Superior temporal gyrus (tissue), 1 donor: Measurements from ENCODE around the gene BICC1.

Experiments
- DNase-seq: peaks from one replicate; pipeline ENCODE4 v3.0.0-alpha.2; 2016; ENCODE audit errors: extremely low spot score

BICC1 gene

DNA sequence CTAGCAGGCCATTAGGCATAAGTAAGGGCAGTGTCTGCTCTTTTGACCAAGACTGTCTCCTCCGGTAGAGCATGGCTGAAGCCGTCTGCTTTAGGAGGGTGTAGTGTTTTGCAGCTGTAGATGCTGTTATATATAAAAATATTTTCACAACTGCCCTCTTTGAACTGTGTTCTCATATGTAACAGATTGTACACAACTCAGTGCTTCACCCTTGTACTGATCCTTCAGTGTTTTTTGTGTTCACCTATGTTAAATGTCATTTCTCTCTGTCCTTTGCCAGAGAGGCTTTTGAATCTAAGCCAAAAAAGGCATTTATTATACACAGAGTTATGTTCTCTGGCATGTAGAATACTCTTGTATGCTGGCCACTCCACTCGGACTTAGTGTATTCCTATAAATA, 135.5 kb downstream of the BICC1 start:
- DNase-seq: no peak

DNA sequence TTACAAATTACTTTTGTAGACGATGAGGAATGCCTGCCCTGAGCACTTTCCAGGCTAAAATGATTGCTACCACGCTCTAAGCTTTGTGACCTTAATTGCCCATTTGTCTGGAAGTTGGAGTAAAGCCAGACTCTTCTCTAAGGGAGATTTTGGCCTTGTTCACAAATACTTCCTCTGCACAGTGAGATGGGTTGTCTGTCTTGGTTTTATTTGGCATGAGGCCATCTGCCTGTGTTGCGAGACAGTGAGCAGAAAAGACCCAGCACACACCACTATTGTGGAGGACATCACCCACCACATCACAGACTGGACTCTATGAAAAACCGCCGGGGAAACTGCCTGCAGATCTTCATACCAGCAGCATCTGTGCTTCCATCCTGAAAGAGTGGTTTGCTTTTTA, 138.4 kb downstream of the BICC1 start:
- DNase-seq: no peak

DNA sequence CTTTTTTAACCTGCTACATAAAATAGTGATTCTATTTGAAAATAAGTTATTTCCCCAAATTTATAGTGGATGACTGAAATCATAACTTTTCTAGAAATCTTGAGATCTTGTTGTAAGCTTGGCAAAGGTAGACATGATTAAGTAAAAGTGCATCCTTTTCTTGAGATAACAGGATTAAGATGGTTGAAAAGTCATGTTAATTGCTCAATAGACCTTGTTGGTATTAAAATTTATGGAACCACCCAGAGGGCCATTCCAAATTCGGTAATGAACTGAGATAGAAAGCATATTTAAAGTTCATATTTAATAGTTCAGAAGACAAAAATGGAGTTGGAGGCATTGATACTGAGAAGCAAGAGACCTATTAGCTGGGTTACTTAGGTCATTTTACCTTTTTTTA, 139.1 kb downstream of the BICC1 start:
- no peak for DNase-seq

DNA sequence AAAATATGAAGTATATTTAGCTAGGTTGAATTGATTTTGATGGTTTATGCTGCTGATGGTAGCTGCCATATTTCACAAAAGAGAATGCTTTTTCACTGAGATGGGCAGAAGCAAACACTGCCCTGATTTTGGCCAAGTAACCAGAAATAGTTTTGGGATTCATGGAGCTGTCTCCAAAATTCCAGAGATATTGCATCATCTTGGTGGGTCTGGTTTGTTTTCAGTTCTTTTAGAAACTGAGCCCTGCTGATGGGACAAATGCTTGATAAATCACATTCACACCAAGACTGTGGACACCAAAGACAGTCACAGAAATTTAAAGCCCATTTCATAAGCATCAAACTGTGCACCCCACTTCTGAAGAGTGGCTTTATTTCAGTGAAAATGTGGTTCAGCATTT, 140.5 kb downstream of the BICC1 start:
- DNase-seq: no peak

DNA sequence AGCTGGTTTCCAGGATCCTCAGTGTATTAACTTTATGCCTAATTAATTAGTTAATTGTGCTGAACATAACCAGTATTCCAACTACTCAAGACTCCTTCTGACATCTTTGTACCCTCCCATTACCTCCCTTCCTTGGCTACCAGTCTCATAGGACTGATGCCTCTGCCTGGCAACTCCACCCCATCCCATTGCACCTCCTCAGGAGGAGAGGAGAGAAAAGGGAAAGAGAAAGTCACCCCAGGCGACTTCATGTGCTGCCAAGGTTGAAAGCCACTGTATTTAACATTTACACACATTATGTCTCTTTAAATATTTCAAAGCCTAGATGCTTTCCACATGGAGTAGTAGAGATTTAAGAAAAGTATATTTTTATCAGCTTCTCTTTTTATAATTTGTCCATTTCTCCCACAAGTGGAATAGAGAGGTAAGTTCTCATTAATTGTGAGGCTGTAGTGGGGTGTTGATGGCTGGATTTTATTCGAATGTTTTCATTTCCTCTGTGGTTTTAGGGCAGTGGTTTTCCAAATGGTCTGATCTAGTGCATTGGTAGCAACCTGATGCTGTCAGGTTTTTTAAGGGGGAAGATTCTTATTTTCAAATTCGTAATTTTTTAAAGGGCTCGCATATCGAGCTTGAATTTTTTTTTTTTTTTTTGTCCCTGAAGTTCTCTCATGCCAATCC, 148.0 kb downstream of the BICC1 start:
- DNase-seq: no peak

DNA sequence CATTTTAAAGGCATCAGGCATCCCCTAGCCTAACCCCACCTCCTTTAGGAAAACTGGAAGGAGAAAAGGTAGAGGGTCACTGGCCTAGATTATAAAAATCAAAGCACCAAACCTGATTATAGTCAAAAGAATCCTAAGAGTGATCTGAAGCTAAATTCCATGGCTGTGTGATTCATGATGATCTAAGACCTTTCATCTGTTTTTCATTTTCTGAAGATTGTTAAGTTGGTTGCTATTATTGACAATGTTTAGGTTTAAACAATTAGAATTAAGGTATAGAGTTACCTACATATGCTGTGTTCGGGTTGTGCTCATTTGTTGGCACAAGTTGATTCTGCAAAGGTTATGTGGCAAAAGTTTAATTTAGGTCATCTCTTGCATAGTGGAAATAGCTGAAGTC, 148.7 kb downstream of the BICC1 start:
- no peak for DNase-seq

DNA sequence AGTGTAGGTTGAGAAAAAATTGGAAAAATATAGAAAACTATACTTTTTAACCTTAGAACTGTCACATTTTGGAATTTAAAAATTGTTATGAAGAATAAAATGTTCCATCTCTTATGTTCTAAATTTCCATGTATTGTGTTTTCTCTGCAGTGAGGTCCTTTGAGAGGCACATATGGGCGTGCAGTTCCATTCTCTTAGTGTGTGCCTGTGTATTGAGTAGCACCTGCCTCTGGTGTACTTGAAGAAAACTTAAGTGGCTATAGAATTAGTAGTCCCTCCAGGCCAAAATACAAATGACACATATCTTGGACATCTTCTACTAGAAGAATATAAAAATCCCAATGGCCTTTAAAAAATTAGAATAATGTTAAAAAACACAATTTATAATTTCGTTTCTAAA, 149.2 kb downstream of the BICC1 start:
- DNase-seq: no peak

DNA sequence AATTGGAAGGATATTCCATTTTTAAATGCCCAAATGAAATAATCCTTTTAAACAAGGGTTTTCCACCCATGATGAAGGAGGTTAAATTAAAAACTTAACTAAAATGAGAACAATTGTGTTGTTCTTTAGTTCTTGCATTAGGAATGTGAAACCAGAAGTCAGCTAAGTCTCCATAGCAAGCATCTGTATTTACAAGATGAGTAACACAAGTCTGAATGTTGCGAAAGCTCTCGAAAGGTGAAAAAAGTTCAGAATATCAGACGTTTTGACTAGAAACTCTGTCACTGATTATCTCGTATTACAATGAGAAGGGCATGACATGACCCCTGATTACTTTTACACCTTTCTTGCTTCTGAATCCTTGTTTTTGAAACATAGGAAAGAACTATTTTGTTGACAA, 149.6 kb downstream of the BICC1 start:
- DNase-seq: no peak

DNA sequence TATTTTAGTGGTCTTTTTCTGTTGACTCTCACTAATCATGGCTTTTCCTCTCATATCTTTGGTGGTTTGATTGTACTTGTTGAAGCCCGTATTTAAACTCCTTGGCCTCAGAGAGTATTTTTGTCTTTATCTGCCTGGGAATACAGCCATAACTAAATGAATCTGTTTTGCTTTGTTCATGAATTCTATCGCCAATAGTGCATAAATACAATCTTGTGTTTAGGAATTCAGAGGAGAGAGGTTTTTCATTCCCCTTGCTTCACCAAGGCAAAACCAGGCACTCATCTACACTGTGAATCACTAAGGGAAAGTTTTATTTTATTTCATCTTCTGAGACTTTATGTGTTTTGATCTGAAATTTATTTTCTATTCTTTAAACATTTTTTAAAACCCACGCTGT, 152.7 kb downstream of the BICC1 start:
- no peak for DNase-seq

DNA sequence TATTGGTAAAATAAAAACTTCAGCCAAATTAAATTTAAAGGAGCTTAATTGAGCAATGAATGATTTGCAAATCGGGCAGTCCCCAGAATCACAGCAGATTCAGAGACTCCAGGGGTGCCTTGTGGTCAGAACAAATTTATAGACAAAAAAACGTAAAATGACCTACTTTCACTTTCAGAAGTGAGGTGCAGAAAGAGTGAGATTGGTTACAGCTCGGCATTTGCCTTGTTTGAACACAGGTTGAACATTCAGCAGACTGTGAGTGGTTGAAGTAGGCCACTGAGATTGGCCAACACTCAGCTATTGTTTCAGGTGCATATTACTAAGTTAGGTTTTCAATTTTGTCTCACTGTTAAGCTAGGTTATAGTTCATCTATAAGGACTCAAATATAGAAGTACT, 153.4 kb downstream of the BICC1 start:
- no peak for DNase-seq

DNA sequence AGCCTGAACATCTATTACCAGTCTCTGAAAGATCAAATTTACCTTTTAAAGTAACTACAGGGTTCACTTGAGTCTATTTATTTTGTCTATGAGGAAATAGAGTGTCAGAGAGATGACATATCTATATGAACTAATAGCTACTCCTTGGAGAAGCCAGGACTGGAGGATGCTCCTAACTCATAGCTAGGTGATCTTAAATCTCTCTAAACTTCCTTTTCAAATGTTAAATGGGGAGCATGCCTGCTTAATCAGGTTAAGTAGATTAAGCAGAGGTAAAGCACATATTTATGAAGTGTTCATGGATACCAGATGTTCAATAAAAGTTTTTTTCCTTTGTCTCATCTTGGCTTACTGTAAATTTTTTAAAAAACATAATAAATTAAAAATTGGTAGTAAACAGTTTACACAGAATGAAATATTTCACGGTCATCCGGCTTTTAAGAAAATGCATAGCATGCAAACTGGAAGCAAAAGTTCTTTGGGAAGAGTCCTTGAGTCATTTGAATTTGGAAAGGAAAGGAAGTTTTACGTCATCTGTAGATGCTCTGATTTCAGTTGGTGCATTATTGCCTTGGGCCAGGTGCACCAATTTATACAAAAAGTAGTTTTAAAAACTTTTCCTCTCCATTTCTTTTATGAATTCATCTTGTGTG, 155.1 kb downstream of the BICC1 start:
- no peak for DNase-seq

DNA sequence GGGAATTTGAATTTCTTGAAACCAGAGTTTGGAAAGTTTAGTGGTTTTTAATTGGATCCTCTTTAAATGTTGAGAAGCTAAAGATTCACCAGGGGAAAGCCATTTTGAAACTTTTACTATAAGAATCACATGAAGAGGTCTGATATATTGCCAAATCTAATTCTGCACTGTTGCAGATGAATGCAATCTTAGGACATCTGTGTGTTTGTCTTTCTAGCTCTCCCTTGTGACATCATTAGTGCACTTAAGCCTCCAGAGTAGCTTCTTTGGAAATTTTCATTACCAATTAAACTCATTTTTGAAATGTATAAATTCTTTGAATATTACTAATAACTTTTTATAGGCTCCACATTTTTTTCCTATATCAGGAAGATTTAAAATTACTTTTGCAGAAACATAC, 160.2 kb downstream of the BICC1 start:
- DNase-seq: no peak

DNA sequence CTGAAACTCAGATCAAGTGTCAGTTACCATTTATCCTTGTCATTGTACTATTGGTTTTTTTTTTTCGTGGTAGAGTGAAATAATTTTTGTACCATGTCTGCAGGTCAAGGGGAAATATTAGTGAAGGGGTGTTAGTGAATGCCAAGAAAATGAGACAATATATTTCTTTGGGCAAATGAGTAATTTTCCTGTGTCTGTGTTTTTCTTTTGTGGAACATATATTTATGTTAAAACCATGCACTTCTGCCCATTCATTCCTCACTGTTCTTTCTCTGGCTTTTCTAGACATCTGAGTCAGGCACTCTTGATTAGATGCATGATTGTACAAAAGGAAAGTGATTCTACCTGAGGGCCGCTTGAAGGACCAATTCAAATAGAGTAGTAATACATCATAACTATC, 161.6 kb downstream of the BICC1 start:
- DNase-seq: no peak

DNA sequence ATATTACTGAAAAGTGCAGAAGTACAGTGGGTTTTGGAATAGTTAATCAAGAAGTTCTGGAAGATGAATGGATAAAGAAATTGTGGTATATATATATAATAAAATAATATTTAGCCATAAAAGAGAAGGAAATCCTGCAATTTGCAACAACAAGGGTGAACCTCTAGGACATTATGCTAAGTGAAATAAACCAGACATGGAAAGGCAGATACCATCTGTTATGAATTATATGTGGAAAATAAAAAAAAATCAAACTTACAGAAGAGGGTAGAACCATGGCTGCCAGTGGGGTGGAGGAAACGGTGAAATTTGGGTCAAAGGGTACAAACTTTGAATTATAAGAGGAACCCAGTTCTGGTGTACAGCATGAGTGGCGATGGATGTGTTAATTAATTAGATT, 162.6 kb downstream of the BICC1 start:
- DNase-seq: no peak

DNA sequence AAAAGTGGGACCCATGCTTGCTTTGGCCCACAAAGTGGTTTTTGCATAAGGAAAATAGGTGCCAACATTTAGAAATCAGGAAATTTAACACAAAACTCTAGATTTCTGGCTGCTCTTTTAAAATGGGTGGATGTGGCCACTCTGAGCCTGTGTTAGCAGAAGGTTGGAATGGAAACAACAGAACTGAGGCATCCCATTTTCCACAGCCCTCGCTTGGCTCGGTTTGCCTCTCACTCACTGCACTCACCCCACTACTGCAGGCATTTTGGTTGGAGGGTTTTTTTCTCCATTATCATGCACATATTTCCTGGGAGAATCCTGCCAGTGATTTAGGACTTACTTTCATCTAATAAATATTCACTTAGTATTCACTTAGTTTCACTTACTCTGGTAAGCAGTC, 178.9 kb downstream of the BICC1 start:
- DNase-seq: no peak

DNA sequence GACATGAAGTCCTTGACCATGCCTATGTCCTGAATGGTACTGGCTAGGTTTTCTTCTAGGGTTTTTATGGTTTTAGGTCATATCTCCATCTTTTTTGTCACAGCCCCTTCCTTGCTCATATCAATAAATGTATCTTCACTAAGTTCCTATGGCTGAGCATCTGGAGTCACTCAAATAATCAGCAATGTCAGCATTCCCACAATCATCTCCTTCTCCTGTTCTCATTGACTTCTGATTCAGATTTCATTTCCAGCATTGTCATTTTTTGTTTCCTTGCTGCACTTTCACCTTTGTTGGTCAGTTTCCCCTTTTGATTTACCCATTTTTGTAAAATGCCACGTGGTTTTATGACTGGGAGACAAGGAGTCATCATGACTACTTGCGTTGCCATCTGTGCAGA, 181.2 kb downstream of the BICC1 start:
- no peak for DNase-seq

DNA sequence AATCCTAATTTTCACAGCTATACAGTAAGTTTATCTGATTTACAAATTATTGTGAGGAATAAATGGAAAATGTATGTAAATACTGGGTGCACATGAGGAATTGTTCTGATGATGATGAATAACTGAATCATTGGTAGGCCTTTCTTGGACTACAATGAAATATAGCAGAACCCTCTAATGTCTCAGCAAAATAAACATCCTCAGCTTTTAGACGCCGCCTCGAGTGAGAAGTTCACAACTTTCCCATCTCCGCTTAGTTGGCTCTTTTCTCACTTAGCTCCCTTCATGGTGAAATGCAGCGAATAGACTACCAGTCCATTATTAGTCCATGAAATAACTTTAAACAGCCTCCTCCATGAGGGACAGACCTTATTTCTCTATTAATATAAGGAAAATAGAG, 182.3 kb downstream of the BICC1 start:
- no peak for DNase-seq

DNA sequence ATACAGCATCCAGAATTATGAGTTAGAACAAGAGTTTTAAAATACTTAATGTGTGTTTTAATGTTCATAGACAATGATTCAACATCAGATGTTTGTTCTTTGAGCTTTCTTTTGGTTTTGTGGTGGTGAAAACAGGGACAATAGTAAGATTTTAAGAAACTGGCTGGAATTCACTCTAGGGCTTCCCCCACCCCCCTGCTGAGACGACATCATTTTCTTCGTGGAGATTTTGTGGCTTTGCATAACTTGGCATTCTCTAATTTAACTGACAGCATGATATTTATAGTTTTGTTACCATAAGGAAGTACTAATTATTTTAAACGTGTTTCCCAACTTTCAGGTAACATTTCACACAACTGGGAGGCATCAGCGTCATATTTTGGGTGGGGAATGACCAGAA, 184.1 kb downstream of the BICC1 start:
- DNase-seq: no peak

DNA sequence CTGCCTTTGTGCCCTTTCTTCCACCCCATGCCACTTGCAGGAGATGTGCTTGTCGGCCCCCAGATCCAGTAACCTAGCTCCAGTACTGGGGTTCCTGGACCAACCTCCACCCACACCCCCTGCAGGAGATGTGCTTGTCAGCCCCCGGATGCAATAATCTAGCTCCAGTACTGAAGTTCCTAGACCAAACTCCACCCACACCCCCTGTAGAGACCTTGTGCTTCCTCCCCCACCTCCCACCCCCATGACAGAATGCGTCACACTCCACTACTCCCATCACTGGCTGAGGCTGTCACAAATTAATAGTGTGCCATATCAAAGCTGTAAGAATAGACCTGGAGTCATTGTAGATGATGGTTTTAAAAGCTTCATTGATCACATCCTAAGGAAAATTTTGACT, 185.0 kb downstream of the BICC1 start:
- no peak for DNase-seq

DNA sequence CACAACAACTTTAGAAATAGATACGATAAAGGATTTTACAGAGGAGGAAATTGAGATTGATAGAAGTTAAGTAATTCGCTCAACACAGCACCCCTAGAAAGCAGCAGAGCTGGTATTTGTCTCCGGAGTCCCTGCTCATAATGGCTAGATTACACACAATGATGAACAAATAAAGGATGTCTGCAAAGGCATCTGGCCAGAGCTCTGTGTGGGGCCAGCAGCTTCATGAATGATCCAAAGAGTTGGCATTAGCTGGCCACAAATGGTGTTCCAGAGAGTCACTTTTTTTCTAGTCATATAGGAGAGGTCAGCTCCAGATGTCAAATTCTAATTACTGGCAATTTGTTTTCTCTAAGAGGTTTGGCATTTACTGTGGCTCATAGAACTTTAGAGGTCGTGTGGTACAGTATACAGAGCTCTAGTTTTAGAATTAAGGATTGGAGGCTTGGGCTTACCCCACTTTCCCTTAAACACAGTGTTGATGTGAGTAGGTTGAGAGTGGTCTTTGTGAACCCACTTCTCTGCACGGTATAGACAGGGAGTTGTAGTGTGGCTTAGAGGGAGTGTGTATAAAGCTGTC, 186.2 kb downstream of the BICC1 start:
- DNase-seq: no peak

DNA sequence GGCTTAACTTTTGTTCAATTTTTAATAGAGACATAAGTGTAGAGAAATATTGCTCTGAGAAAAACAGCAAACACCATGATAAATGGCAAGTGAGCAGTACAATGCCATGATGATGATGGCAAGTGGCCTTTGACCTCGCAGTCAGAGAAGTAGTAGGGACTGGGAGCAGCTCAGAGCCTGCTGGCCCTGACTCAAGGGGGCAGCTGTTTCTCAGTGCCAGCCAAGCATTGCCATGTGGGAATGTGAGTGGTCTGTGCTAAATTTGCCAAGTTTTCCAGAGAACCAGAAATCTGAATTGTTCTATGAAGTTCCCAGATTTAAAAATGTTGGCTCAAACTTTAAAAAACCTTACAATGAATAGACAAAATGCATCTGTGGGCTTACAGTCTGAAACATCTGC, 187.9 kb downstream of the BICC1 start:
- no peak for DNase-seq

DNA sequence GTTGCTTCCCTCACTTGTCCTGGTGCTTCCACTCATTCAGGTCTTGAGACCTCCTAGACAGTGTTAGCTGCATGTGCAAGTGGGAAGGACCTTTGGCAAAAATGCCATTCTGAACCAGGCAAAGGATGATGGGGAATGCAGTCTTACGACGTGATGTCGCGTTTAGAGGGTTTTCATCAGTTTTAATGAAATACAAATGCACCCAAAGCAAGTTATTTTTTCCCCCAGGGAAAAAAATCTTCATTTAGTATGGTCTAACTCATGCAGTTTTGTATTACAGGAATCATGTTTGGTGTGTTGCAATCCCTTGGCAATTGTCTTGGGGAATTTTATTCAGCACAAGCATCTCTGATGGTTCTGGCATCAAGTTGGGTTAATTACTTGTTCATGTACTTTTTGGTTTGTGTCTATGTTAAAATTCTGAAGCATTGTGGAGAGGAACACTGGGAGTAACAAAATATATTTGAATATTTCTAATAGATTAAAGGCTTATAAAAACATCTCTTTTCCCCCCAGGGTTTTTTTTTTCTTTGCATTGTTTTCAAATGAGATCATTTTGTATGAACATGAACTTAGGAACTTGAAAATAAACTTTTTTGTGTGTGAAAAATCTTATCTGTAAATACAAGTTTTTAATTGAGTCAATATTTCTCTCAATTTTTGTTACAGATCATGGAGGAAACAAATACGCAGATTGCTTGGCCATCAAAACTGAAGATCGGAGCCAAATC, 188.9 kb downstream of the BICC1 start:
- DNase-seq: no peak

DNA sequence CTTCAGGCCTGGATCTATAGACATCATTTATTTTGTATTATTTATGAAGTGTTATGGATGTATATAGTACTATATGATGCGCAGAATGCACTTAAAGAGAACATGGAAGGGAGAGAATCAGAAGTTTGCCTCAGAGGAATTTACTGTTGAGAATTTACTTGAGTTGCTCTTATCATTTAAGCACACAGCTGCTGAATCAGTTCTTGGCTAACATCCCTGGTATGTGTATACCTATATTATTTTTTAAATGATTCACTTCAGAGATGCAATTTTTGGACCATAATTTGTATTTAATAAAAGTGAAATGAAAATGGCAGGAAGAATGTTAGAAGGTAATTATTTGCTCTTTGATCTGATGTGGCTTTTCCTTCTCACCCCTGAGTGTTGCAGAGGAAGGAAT, 191.6 kb downstream of the BICC1 start:
- DNase-seq: no peak
